Measurements from ENCODE around the gene HOXA2. TPM values are rescaled to one million over a fixed set of nuclear protein-coding genes. Genes with fewer than 3 reads are reported as not detected.

Gene HOXA2
- total RNA-seq, 5 donors from 2014 or later (not counting 1 experiment from before 2014, with no cell fraction given): not detected

DNA sequence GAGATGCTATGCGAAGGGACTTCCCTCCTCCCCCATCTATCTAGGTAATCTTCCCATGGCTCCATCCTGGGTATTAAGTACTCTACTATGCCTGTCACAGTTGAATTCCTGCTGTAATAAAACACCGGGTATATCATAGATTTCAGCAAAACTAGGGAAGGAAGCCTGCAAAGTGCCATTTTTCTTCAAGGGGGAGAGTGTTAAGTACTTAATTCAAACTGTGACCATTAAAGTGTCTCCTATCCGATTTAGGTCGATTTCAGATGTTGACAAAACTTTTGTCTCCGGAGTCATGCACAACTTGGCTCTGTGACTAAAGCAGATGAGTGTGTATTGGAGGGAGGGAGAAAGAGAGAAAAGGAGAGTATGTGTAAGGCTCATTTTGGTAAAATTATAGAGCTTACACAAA, 23.5 kb upstream of the HOXA2 start:
- Histone ChIP-seq H3K4me1 (ENCODE audit: control insufficient read depth in 1 of 2, extremely low read depth in 1 of 2, insufficient read depth in 2 of 2, low read length in 2 of 2) (peaks cover 0 to under 1% of the 10 kb centered on the region in 2 experiments), H3K9me3 (no peaks in the 10 kb centered on the region), H3K27ac (ENCODE audit: low read length) (no peak overlapping the region), H3K27me3 (replicated peaks in 1 of 2; ENCODE audit: control insufficient read depth in 2 of 2, extremely low read depth in 1 of 2, insufficient read depth in 2 of 2, low read length in 1 of 2) (peaks cover 0 to 28% of the 10 kb centered on the region in 2 experiments), H3K36me3 (ENCODE audit: control insufficient read depth in 2 of 2, extremely low read depth in 1 of 2, insufficient read depth in 1 of 2, low read length in 1 of 2) (no peaks in the 10 kb centered on the region), H3K4me3 (ENCODE audit: control insufficient read depth in 1 of 2, extremely low read depth in 1 of 2, low read length in 1 of 2) (no peak overlapping the region)
- Mint-ChIP-seq H3K27ac (no peak overlapping the region), H3K36me3 (no peaks in the 10 kb centered on the region), H3K9me3 (no peaks in the 10 kb centered on the region), H3K4me1 (peaks cover 0 to 1% (median 0%) of the 10 kb centered on the region in 3 donors), H3K4me3 (no peak overlapping the region), H3K27me3 (peaks cover 4 to 45% of the 10 kb centered on the region in 2 donors)
- ChIA-PET CTCF (no interaction called here), POLR2A (no interaction called here)
- DNase-seq (no peak), ATAC-seq (replicated peaks in 1 of 4) (no peak)
- WGBS (ENCODE audit: insufficient coverage): 58% methylated on average over 2 of the region's 5 CpGs

DNA sequence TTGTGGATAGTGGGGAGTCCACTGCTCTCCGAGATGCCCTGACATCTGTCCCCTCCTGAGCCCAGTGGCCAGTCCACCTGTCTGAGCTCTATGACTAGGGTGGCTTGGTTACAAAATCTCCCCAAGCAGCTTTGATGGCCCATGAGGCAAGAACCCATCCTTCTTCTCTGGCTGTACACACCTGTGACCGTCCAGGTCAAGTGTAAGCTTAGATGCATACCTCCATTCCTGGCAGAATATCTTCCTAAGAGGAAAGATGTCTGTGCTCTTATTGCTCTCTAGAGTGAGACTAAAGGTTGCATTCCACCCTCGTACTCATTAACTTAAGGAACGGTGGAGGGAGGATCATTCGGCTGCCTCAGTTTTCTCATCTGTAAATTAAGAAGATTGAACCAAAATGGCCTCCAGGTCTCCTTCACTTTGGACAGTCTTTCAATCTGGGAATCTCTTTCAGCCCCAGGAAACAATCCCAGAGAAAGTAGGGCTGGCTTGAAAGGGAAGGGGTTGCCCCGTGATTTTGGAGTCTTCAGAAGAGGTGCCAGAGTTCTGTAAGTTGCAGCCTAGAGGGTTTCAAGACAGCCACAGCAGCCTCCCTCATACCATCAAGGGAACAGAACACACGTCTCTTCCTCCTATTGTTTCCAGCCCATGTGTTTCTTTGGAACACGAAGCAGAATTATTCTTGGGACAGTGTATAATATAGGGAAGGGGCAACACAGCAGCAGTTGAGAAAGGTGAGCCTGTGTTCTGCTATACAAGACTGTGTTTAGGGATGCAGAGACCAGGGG, 22.6 kb upstream of the HOXA2 start:
- no peak overlapping the region for H3K27ac Mint-ChIP-seq
- H3K4me3 Mint-ChIP-seq: no peak overlapping the region
- peaks cover 0 to 30% of the 10 kb centered on the region in 2 experiments for H3K27me3 ChIP-seq (replicated peaks in 1 of 2; ENCODE audit: control insufficient read depth in 2 of 2, extremely low read depth in 1 of 2, insufficient read depth in 2 of 2, low read length in 1 of 2)
- H3K9me3 Mint-ChIP-seq: no peaks in the 10 kb centered on the region
- no peak overlapping the region for H3K27ac ChIP-seq (ENCODE audit: low read length)
- H3K27me3 Mint-ChIP-seq: peaks cover 4 to 45% of the 10 kb centered on the region in 2 donors
- POLR2A ChIA-PET: no interaction called here
- DNase-seq: no peak
- H3K36me3 Mint-ChIP-seq: no peaks in the 10 kb centered on the region
- H3K36me3 ChIP-seq (ENCODE audit: control insufficient read depth in 2 of 2, extremely low read depth in 1 of 2, insufficient read depth in 1 of 2, low read length in 1 of 2): no peaks in the 10 kb centered on the region
- H3K4me1 ChIP-seq (ENCODE audit: control insufficient read depth in 1 of 2, extremely low read depth in 1 of 2, insufficient read depth in 2 of 2, low read length in 2 of 2): no peaks in the 10 kb centered on the region
- H3K9me3 ChIP-seq: no peaks in the 10 kb centered on the region
- CTCF ChIA-PET: no interaction called here
- no peak overlapping the region for H3K4me3 ChIP-seq (ENCODE audit: control insufficient read depth in 1 of 2, extremely low read depth in 1 of 2, low read length in 1 of 2)
- no peak for ATAC-seq (replicated peaks in 1 of 4)
- 100% methylated on average over 3 of the region's 8 CpGs for WGBS (ENCODE audit: insufficient coverage)
- peaks cover 0 to 1% (median 0%) of the 10 kb centered on the region in 3 donors for H3K4me1 Mint-ChIP-seq

DNA sequence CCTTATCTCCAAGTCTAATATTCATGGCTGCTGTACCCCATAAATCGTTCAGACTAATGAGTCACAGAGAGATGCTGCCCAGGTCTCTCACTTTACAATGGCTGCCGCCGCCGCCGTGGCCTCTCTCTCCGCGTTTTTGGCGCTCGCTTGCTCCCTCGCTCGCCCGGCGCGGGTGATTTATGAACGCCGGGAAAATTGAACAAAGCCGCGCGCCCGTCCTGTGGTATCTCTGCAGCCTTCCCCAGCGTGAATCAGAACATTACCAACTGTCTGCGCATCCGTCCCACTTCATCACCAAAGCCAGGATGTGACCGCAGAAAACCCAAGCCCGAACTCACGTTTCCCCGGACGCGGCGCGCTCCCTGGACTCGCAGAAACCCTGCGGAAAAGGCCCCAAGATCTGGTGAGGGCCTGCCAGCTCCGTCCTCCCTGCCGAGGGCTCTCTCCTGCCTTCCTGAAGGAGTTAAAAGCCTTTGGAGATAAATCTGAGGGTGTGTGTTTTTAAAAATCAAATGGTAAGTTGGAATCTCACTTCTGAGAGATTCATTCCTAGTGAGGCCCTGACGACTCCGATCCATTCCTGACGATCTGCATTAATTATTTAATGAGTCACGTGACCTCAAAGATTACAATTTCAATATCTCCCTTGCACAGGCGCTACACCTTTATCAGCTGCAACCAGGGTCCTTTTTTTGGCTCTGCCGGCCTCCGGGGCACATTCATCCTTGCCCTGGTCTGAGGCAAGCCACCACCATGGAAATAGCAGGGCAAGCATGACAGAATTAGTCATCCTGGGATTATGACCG, 21.8 kb upstream of the HOXA2 start:
- peaks cover 4 to 43% of the 10 kb centered on the region in 2 donors for H3K27me3 Mint-ChIP-seq
- WGBS (ENCODE audit: insufficient coverage): 97% methylated on average over 29 of the region's 43 CpGs
- no peaks in the 10 kb centered on the region for H3K36me3 Mint-ChIP-seq
- no peaks in the 10 kb centered on the region for H3K4me1 ChIP-seq (ENCODE audit: control insufficient read depth in 1 of 2, extremely low read depth in 1 of 2, insufficient read depth in 2 of 2, low read length in 2 of 2)
- H3K27me3 ChIP-seq (replicated peaks in 1 of 2; ENCODE audit: control insufficient read depth in 2 of 2, extremely low read depth in 1 of 2, insufficient read depth in 2 of 2, low read length in 1 of 2): peaks cover 0 to 28% of the 10 kb centered on the region in 2 experiments
- no peak overlapping the region for H3K4me3 ChIP-seq (ENCODE audit: control insufficient read depth in 1 of 2, extremely low read depth in 1 of 2, low read length in 1 of 2)
- POLR2A ChIA-PET: no interaction called here
- H3K36me3 ChIP-seq (ENCODE audit: control insufficient read depth in 2 of 2, extremely low read depth in 1 of 2, insufficient read depth in 1 of 2, low read length in 1 of 2): no peaks in the 10 kb centered on the region
- DNase-seq (no peak), ATAC-seq (replicated peaks in 1 of 4) (no peak)
- peaks cover 0 to 1% (median 0%) of the 10 kb centered on the region in 3 donors for H3K4me1 Mint-ChIP-seq
- H3K4me3 Mint-ChIP-seq: no peak overlapping the region
- H3K9me3 Mint-ChIP-seq: no peaks in the 10 kb centered on the region
- no peak overlapping the region for H3K27ac Mint-ChIP-seq
- no peaks in the 10 kb centered on the region for H3K9me3 ChIP-seq
- no peak overlapping the region for H3K27ac ChIP-seq (ENCODE audit: low read length)
- CTCF ChIA-PET: no interaction called here

DNA sequence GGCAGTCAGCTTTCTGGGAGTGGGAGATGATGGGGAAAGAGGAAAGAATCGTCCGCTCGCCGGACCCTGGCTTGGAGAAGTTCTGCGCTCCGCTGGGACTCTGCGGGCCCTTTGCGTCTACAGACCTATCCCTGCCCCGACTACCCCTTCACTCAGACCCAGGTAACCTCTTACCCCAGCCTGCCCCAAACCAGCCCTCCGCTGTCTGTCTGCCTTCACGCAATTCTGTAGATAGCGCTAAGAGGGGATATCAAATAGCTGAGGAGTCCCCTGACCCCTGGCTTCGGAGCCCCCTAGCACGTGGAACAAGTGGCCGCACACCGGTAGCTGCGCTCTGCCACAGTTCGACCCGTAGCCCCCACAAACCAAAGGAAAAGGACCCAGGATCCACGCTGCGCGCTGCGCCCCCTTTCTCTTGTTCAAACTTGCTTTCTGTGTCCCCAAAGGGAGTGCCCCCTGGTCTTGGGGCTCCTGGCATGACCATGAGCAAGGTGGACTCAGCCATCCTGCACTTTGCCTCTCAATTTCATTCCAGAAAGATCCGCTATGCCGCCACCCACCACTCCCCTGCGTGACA, 21.1 kb upstream of the HOXA2 start:
- no peak overlapping the region for H3K4me3 Mint-ChIP-seq
- CTCF ChIA-PET: no interaction called here
- H3K27me3 Mint-ChIP-seq: peaks cover 4 to 37% of the 10 kb centered on the region in 2 donors
- H3K4me1 Mint-ChIP-seq: no peaks in the 10 kb centered on the region
- no peak for DNase-seq
- no peak for ATAC-seq (replicated peaks in 1 of 4)
- H3K36me3 ChIP-seq (ENCODE audit: control insufficient read depth in 2 of 2, extremely low read depth in 1 of 2, insufficient read depth in 1 of 2, low read length in 1 of 2): no peaks in the 10 kb centered on the region
- WGBS (ENCODE audit: insufficient coverage): 98% methylated on average over 9 of the region's 26 CpGs
- no peaks in the 10 kb centered on the region for H3K9me3 Mint-ChIP-seq
- H3K27ac Mint-ChIP-seq: no peak overlapping the region
- H3K27ac ChIP-seq (ENCODE audit: low read length): no peak overlapping the region
- POLR2A ChIA-PET: no interaction called here
- H3K4me1 ChIP-seq (ENCODE audit: control insufficient read depth in 1 of 2, extremely low read depth in 1 of 2, insufficient read depth in 2 of 2, low read length in 2 of 2): no peaks in the 10 kb centered on the region
- H3K9me3 ChIP-seq: no peaks in the 10 kb centered on the region
- H3K27me3 ChIP-seq (replicated peaks in 1 of 2; ENCODE audit: control insufficient read depth in 2 of 2, extremely low read depth in 1 of 2, insufficient read depth in 2 of 2, low read length in 1 of 2): peaks cover 0 to 25% of the 10 kb centered on the region in 2 experiments
- no peak overlapping the region for H3K4me3 ChIP-seq (ENCODE audit: control insufficient read depth in 1 of 2, extremely low read depth in 1 of 2, low read length in 1 of 2)
- no peaks in the 10 kb centered on the region for H3K36me3 Mint-ChIP-seq

DNA sequence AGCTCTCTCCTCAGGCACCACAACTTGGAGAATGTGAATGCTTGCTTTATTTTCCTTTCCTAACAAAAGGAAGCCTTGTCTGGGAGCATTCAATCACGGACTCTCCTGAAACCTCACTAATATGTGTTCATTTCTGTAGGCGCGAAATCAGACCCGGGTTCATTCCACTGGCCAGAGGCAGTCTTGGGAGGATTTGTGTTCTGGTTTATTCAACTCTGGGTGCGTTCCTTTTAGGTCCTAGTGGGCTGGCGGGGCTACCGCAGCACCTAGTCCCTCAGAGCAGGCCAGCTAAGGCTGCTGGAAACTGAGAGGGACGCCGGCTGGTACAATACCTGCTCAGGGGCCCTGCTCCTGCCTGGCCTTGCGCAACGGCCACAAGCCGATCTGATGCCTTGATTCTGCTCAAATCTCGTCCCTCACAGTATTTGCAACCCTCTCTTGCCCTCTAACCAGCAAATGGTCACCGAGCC, 20.6 kb upstream of the HOXA2 start:
- Mint-ChIP-seq H3K9me3 (no peaks in the 10 kb centered on the region), H3K36me3 (no peaks in the 10 kb centered on the region), H3K4me1 (no peaks in the 10 kb centered on the region), H3K4me3 (no peak overlapping the region), H3K27ac (no peak overlapping the region), H3K27me3 (peaks cover 4 to 37% of the 10 kb centered on the region in 2 donors)
- DNase-seq (no peak), ATAC-seq (replicated peaks in 1 of 4) (no peak)
- no peaks in the 10 kb centered on the region for H3K4me1 ChIP-seq (ENCODE audit: control insufficient read depth in 1 of 2, extremely low read depth in 1 of 2, insufficient read depth in 2 of 2, low read length in 2 of 2)
- H3K27me3 ChIP-seq (replicated peaks in 1 of 2; ENCODE audit: control insufficient read depth in 2 of 2, extremely low read depth in 1 of 2, insufficient read depth in 2 of 2, low read length in 1 of 2): peaks cover 0 to 28% of the 10 kb centered on the region in 2 experiments
- no peaks in the 10 kb centered on the region for H3K36me3 ChIP-seq (ENCODE audit: control insufficient read depth in 2 of 2, extremely low read depth in 1 of 2, insufficient read depth in 1 of 2, low read length in 1 of 2)
- no peak overlapping the region for H3K27ac ChIP-seq (ENCODE audit: low read length)
- H3K9me3 ChIP-seq: no peaks in the 10 kb centered on the region
- H3K4me3 ChIP-seq (ENCODE audit: control insufficient read depth in 1 of 2, extremely low read depth in 1 of 2, low read length in 1 of 2): no peak overlapping the region
- CTCF ChIA-PET: no interaction called here
- POLR2A ChIA-PET: no interaction called here
- WGBS (ENCODE audit: insufficient coverage): 91% methylated on average over 8 of the region's 14 CpGs

DNA sequence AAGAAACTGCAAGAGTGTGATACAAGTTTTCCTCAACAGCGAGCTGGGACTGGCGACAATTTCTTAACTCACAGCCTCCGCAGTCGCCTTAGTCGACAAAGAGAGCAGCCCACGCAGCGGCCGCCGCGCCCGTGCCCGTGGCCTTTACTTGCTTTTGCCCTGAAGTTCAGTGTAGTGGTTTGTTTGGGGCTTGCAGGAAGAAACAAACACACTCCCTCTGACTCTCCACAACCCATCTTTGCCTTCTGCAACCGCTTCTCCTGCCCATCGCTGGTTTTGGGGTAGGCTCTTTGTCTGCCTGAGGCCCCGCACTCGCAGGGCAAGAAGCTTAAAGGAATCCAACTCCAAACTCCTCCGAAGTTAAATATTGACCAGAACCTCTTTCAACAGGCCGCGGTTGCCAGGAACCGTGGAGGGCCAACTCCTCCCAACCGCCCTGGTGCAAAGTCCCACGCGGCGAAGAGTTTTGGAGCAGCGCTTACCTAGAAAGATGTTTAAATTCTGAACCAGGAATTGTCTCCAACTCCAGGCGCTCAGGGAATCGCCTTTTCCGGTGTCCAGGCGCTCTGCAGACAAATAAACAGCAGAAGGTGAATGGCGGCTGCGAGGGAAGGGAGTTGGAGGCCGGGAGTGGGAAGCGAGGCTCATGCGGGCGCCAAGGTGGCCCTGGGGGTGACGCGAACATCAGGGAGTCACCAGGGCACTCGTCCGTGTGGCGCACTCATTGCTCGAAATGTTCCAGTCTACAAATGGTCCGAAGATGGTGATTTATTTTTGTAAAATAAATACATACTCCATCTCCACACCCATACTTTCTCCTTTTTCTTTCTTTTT, 19.8 kb upstream of the HOXA2 start:
- H3K36me3 ChIP-seq (ENCODE audit: control insufficient read depth in 2 of 2, extremely low read depth in 1 of 2, insufficient read depth in 1 of 2, low read length in 1 of 2): no peaks in the 10 kb centered on the region
- no peaks in the 10 kb centered on the region for H3K36me3 Mint-ChIP-seq
- no peaks in the 10 kb centered on the region for H3K9me3 ChIP-seq
- H3K9me3 Mint-ChIP-seq: no peaks in the 10 kb centered on the region
- peaks cover 0 to 36% of the 10 kb centered on the region in 2 experiments for H3K27me3 ChIP-seq (replicated peaks in 1 of 2; ENCODE audit: control insufficient read depth in 2 of 2, extremely low read depth in 1 of 2, insufficient read depth in 2 of 2, low read length in 1 of 2)
- no peak for DNase-seq
- CTCF ChIA-PET: no interaction called here
- POLR2A ChIA-PET: no interaction called here
- WGBS (ENCODE audit: insufficient coverage): 88% methylated on average over 15 of the region's 42 CpGs
- no peak overlapping the region for H3K4me3 ChIP-seq (ENCODE audit: control insufficient read depth in 1 of 2, extremely low read depth in 1 of 2, low read length in 1 of 2)
- no peak overlapping the region for H3K27ac Mint-ChIP-seq
- peaks cover 4 to 31% of the 10 kb centered on the region in 2 donors for H3K27me3 Mint-ChIP-seq
- H3K4me3 Mint-ChIP-seq: no peak overlapping the region
- H3K27ac ChIP-seq (ENCODE audit: low read length): no peak overlapping the region
- no peaks in the 10 kb centered on the region for H3K4me1 ChIP-seq (ENCODE audit: control insufficient read depth in 1 of 2, extremely low read depth in 1 of 2, insufficient read depth in 2 of 2, low read length in 2 of 2)
- H3K4me1 Mint-ChIP-seq: no peaks in the 10 kb centered on the region
- ATAC-seq (replicated peaks in 1 of 4): no peak

All from T-cell (primary cell).